VCaP (cell line): Measurements from ENCODE around the gene LRIG1.
A peak's percentile ranks its signal among the peaks of the same experiment; 100 is the strongest.
"Not testable (repeated sequence)": the region's sequence is repeated elsewhere in the genome, so short reads cannot be mapped to it uniquely, and the experiment has no call there.

ENCODE experiments used
- H3K27ac ChIP-seq: fragments of 450-650 bp; 2 replicates; pipeline ENCODE4 v1.5.1; 2017
- CTCF ChIP-seq: fragments of 450-650 bp; conservative IDR thresholded peaks from 2 replicates; pipeline ENCODE4 v1.5.1; 2017; ENCODE audit warnings: mild to moderate bottlenecking, moderate library complexity

The LRIG1 gene

GRCh38 chr3:66423791-66424190 is 77.0 kb downstream of the LRIG1 start:
- TF ChIP-seq CTCF, result no peak

GRCh38 chr3:66421893-66422292 is 78.9 kb downstream of the LRIG1 start:
- not testable (repeated sequence) for H3K27ac ChIP-seq

More at GRCh38 chr3:66423791-66424190, 77.0 kb downstream of the LRIG1 start:
- H3K27ac ChIP-seq, result no peak overlapping the region

- not testable (repeated sequence) for H3K27ac ChIP-seq
Measured at GRCh38 chr3:66421144-66421543, 79.7 kb downstream of the LRIG1 start.

GRCh38 chr3:66419036-66419435 is 81.8 kb downstream of the LRIG1 start:
- no peak for TF ChIP-seq CTCF
- peak overlapping the region; percentile 89 for H3K27ac ChIP-seq

GRCh38 chr3:66418475-66418931 is 82.3 kb downstream of the LRIG1 start:
- TF ChIP-seq CTCF, result no peak
- peak overlapping the region; percentile 89 for H3K27ac ChIP-seq

GRCh38 chr3:66416556-66417304 is 84.1 kb downstream of the LRIG1 start:
- no peak for TF ChIP-seq CTCF
- H3K27ac ChIP-seq, result peak overlapping the region; percentile 89

GRCh38 chr3:66415867-66416428 is 84.9 kb downstream of the LRIG1 start:
- TF ChIP-seq CTCF, result no peak
- peak overlapping the region; percentile 89 for H3K27ac ChIP-seq

- no peak for TF ChIP-seq CTCF
- H3K27ac ChIP-seq, result peak overlapping the region; percentile 89
Measured at GRCh38 chr3:66414846-66415245, 86.0 kb downstream of the LRIG1 start.
